ENCODE data around the gene FXYD2.

FXYD2 gene

DNA sequence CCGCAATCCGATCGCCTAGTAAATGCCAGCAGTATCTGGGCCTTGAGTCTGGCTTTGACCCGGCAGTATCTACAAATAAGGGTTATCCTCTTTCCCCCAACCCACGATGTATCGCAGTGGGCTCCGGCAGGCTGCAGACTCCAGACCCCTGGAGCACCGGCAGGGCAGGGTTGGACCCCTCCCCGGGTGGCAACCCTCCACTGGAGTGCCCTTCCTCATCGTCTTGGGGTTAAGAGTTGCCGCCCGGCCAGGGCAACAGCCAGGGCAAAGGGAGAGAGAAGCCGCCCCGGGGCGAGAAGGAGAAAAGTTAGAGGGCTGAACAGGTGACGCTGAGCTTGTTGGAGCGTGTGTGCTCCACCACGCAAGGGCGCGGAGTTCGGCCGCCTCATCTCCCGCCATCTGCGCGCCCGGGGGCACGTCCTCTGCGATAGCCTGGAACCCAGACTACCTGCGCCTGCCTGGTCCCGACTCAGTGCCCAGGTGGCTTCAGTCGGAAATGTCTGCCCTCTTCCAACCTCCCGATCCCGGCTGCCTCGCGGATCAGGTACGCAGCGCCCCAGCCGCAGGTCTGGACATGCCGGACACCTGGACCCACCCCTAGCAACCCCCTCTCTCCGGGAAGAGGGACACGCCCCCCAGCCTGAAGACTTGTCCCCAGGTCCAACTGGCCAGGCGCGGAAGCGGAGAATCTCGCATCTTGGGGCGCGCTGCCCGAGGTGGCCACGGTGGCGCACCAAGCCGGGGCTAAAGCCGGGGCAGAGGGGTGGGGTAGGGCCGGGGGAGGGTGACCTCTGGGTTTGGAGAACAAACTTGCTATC, 28.7 kb downstream of the FXYD2 start:
- DNase-seq, result no peak

DNA sequence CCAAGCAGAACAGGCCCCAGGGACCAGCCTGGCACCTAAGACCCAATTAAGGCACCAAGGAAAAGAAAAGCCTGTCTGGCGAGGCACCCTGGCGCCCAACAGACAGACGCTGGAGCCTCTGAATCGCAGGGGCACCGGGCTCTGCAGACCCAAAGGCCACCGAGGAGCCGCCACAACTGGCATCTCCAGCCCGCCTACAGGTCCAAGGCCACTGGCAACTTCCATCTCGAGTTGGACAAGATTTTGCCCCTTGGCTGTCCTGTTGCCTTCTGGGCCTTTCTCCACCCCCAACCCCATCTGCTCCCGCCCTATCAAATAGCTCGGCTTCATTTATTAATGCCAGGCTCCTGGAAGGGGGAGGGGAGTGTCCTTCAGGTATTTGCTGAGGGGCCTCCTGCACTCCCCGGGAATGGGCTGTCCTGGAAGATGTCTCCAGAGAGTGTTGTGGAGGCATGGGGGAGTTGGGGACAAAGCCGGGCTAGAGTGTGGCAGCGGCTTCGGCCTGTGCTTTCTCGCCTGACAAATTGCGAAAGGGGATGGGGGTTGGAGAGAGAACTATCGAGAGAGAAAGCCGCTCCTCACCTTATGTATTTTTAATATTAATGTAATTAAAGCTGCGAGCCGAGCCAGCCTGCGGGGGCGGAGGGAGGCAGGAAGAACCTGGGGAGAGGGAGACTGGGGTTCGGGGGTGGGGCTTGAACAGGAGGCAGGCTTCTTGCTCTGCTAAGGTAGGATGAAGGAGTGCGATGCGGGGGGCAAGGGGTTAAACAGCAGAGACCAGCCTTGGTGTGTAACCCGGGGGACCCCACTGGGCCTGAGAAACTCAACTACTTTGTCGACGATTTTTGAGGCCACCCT, 29.5 kb downstream of the FXYD2 start:
- no peak for DNase-seq

GRCh38 chr11:117794135-117794534, 30.4 kb downstream of the FXYD2 start:
- no peak for DNase-seq

- DNase-seq, result no peak
Measured at GRCh38 chr11:117793583-117793982, 31.0 kb downstream of the FXYD2 start.

DNA sequence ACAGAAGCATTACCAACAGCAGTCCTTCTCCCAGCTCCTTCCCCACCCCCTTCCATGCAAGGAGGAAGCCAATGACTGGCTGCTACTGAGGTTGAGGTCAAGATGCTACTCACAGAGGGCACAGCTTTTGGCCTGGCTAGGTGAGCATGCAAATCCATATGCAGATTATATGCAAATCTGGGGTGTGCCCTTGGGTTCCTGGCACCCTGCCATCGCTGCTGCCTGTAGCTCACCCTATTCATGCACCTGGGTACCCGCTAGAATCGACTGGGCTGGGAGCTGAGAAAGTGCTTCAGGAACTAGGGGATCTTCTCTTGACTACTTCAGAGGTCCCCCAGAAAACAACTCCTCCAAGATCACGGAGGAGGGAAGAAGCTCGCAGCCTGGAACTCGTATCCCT, 31.6 kb downstream of the FXYD2 start:
- DNase-seq, result no peak

DNA sequence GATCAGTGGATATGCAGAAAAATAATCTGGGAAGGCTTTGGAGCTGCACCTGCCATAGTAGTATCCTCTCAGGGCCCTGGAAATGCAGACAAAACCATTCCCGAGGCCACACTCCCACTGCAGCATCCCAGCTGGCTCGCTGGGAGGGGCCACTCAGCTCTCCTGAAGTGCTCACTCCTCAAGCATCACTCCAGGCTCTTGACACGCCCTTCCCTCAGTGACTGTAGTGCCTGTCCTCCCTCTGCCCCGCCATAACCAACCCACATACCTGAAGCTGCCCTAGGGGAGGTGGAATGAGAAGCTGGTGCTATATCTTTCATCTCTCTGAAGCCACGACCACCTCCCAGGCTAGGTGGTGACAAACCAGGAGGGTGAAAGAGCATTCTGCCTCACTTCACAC, 32.3 kb downstream of the FXYD2 start:
- peak; percentile 89 for DNase-seq

DNA sequence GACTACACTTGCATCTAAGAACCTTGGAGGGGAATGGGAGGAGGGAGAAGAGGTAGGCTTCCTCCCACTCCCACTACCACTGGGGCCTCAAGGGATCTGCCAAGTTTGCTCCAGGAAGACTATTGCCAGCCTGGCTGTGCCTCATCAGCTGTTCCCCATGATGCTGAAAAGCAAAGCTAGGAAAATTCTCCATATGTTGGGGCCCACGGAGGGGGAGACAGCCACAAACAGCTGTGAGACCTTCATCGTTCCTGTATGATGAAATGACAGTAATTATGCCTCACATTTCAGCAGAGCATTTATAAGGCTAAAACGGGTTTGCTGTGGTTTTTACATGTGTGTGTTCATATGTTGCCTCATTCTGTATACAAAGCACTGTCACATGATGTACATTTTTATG, 34.3 kb downstream of the FXYD2 start:
- no peak for DNase-seq

GRCh38 chr11:117789241-117789640, 35.3 kb downstream of the FXYD2 start:
- DNase-seq, result no peak

DNA sequence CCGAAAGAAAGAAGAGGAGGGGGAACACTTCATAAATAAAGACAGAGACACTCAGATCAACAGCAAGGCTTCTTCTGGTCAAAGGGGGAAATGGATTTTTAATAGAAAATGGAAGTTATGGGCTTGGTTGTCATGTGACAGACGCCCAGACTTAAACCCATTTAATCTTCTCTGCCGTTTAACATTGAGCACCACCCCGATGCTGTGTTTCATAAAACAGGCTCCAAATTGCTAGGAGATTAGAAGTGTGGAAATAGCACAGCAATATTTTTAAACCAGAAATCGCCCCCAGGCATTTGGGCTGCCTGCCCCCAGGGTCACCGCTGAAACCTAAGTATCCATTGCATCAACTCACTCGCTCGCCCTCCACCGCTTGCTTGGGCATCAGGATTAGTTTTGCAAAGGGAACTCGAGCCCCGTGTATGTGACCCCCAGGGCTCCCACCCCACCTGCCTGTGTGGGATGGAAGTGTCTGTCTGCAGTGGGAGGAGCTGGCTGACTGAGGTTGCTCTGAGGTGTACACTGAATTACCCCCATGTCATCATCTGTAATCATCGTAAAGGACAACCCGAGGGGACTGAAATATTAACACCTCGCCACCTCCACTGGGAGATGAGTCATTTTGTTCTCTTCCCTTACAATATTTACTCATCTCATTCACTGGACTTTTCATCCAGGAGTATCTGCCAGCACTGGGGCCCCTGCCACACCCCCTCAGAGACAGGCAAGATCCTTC, 38.2 kb downstream of the FXYD2 start:
- no peak for DNase-seq

DNA sequence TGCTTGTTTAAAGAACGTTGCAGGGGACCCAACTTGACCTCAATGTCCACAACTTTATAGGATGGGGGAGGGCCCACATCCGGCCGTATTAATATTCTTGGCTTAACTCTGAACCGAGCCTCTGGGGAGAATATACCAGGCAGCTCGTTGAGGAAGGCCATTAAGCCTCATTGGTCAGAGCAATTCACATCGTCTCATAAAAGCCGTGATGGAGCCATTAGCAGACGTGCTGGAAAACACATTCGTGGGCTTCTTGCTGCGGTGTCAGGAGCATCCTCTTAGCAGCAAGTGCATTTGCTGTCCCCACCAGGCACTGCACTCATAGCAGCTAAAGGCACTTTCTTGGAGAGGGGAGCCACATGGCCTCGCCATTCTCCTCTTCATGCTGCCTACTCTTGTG, 42.4 kb downstream of the FXYD2 start:
- no peak for DNase-seq

DNA sequence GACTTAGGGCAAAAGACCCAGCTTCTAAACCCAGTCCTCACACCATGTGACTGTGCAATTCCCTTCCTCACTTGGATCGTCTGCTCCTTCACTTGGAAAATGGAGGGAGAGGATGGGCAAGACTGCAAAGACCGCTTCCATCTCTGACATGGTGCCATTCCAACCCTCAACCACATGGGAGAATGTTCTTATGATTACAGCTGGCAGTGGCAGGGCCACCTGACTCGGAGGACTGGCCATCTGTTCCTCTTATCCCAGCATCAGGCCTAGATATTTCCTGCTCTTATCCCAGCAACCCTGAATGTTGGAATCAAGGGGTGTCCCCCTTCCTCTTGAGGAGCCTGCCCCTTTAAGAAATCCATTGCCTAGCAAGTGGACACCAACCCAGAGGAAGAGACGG, 42.9 kb downstream of the FXYD2 start:
- DNase-seq, result no peak

- no peak for DNase-seq
Measured at GRCh38 chr11:117780456-117780855, 44.1 kb downstream of the FXYD2 start.

DNA sequence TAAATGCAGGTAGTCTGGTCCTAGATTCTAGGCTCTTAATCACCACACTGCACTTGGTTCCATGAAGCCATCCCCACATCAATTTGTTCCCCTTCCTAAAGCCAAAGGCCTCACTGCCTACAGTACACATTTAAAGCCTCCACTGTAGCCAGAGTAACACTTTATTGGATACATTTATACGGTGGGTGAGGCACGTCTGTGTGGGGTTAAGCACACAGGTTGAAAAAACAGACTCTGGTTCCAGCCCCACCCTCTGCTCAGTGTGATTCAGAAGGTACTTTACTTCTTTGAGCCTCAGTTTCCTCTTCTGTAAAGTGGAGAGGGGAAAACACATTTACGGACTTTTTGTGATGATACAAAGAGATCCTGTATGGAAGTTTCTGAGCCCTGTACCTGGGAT, 50.0 kb downstream of the FXYD2 start:
- DNase-seq, result no peak

GRCh38 chr11:117772360-117772759, 52.2 kb downstream of the FXYD2 start:
- DNase-seq, result no peak

DNA sequence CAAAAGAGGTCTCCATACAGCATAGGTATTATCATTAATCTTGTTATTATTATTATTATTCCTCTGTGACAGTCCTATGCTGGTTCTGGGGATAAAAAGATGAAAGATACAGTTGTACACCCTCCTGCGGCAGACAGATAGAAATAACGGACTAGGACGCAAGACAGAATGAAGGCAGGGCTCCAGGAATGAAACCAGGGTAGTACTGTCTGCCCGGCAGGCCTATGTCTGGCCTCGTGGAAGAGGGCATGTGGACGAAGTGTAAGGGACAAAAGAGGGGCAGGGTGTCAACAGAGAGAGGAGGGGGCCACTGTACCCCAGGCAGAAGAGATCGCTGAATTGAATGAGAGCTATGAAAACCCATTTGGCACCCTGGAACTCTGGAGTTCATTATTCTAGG, 52.7 kb downstream of the FXYD2 start:
- DNase-seq, result no peak

DNA sequence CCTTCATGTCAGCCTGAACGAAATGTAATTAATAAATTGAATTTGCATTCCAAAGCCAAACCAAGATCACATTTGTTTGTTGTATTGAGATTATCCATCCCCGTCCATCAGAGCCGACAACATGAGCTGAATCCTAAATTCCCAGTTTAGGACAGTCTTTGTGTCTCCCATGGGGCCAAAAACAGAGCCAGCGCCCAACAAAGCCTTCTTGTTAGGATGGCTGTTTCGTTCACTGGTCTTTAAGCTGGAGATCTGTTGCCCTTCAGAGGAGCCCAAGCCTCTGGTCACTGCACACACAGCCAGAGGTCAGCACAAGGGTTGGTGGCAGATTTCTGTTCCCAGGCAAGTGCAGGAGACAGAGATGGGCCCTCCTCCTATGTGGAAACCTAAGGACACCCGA, 53.3 kb downstream of the FXYD2 start:
- no peak for DNase-seq

DNA sequence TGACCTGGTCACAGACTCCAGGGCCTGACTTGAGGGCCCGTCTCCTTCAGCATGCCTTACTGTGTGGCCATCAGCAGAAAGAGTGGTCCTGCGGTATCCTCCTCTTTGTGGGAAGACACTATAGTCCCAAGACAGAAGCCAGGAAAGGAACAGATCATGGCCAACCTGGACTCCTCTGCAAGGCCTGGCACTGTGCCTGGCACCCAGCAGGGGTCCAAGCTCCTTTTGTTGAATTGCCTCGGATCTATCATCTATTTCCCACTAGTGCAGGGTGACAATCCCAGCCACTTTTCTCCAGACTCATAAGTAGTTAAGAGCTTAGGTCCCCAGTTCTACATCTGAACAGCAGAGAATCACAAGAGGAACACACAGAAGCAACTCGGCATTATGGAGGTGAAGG, 54.5 kb downstream of the FXYD2 start:
- DNase-seq, result no peak

Data from NCI-H187 treated with DMSO at 0.1 percent for 48 hours (cell line).